Tibial artery (tissue), 4 donors: Measurements from ENCODE around the gene PITX2.

Experiments
- DNase-seq, 2 donors: peaks; one replicate each; pipeline ENCODE4 v3.0.0-alpha.2; 2019
- H3K27ac ChIP-seq, 2 donors: fragments of 200-600 bp; sonication (generic) in 1 of 2; 1 replicate in 1 of 2; 2 replicates in 1 of 2; pipeline ENCODE4 v1.5.1; 2018 to 2019; ENCODE audit warnings: mild to moderate bottlenecking in 1 of 2
- H3K27me3 ChIP-seq, 2 donors: fragments of 200-600 bp; sonication (generic) in 1 of 2; one replicate each; pipeline versions ENCODE4 v1.5.1 to v1.6.0; 2016 to 2019
- H3K36me3 ChIP-seq, 3 donors: fragments of 200-600 bp; sonication (generic) in 2 of 3; one replicate each; pipeline ENCODE4 v1.5.1; 2016 to 2019; ENCODE audit warnings: mild to moderate bottlenecking in 2 of 3
- H3K4me1 ChIP-seq, 4 donors: fragments of 200-600 bp; sonication (generic) in 2 of 4; 1 replicate in 3 of 4; 2 replicates in 1 of 4; pipeline ENCODE4 v1.5.1; 2016 to 2019
- H3K4me3 ChIP-seq, 2 donors: fragments of 200-600 bp; sonication (generic) in 1 of 2; 1 replicate in 1 of 2; 2 replicates in 1 of 2; pipeline ENCODE4 v1.5.1; 2018 to 2019; ENCODE audit warnings: mild to moderate bottlenecking in 2 of 2
- H3K9me3 ChIP-seq, 3 donors: fragments of 200-600 bp; sonication (generic) in 1 of 3; one replicate each; pipeline ENCODE4 v1.5.1; 2016 to 2019
- intact Hi-C: fragments of 100-400 bp; cut with DNase I; formaldehyde crosslinking; loops from one replicate; pipeline ENCODE4 v1.15.0; 2023; ENCODE audit warnings: low total_unique reads
- TF ChIP-seq, protein P1 (sequence below), 2 experiments: fragments of 200-600 bp in 1 of 2; fragments of 450-650 bp in 1 of 2; IDR thresholded peaks; one replicate each; pipeline ENCODE4 v1.5.1; 2017 to 2019; ENCODE audit warnings: antibody characterized with exemption in 2 of 2, mild to moderate bottlenecking in 1 of 2, moderate library complexity in 1 of 2

Gene PITX2

DNA sequence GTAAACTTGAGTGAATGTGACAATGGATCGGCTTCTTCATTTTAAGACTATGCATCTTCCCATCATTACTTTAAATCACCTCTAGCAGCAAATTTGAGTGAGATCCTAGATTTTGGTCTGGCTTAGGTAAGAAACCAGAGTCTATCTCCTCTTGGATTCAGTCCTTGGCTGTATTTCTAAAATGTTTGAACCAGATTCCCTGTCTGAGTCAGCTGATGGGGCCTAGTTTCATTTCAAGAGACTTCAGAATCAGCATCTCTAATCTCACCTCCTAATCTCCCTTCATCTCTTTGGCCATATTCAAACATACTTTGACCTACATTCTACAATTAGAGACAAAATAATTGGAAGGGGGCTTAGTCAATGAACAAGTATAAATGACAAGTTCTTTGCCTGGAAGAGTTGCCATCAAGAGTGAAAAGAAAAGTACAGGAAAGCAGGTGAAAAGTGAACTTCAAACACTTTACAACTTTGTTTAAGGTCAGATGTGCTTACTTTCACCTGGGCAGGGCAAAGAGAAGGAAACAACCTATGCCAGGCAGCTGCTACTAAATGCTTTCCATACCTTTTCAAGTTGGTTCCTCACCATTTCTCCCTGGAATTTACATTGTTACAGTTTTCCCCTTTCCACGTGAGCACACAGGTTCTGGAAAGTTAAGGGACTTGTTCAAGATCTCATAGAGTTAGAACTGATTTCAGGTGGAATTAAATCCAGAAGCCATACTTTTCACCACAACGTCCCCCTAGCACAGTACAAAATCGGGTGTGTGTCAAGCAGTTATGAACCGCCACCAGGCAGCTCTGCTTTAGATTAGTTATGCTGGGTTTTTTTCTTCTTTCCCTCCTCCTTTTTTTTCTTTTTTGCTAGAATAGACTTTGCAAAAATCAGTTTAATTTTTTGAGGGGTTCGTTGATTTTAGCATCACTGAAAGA, 30.7 kb upstream of the PITX2 start:
- no peak overlapping the region for H3K4me3 ChIP-seq
- H3K27me3 ChIP-seq = peaks cover 0 to 5% of the 10 kb centered on the region in 2 donors
- H3K9me3 ChIP-seq = no peaks in the 10 kb centered on the region
- H3K4me1 ChIP-seq = no peaks in the 10 kb centered on the region
- H3K27ac ChIP-seq = no peak overlapping the region
- no peaks in the 10 kb centered on the region for H3K36me3 ChIP-seq
- DNase-seq = no peak
- intact Hi-C loops = no loop called here
- TF ChIP-seq, protein P1, sequence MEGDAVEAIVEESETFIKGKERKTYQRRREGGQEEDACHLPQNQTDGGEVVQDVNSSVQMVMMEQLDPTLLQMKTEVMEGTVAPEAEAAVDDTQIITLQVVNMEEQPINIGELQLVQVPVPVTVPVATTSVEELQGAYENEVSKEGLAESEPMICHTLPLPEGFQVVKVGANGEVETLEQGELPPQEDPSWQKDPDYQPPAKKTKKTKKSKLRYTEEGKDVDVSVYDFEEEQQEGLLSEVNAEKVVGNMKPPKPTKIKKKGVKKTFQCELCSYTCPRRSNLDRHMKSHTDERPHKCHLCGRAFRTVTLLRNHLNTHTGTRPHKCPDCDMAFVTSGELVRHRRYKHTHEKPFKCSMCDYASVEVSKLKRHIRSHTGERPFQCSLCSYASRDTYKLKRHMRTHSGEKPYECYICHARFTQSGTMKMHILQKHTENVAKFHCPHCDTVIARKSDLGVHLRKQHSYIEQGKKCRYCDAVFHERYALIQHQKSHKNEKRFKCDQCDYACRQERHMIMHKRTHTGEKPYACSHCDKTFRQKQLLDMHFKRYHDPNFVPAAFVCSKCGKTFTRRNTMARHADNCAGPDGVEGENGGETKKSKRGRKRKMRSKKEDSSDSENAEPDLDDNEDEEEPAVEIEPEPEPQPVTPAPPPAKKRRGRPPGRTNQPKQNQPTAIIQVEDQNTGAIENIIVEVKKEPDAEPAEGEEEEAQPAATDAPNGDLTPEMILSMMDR (IDR thresholded peaks at IDR 0.05) = no peak

DNA sequence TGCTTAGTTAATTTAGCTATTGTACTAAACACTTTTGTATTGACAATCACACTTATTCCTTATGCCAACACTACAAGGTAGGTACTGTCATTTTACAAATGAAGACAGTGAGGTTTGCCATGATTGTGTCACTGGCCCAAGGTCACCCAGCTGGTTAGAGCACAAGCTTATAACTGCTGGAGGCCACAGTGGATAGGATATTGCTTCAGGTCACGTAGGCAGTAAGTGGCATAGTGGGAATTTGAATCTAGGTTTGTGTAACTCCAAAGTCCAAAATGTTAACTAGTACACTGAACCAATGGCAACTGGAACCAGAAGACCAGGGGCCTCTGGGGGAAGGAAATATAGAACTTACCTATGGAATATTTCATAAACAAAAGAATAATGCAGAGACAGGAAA, 21.1 kb upstream of the PITX2 start:
- DNase-seq = no peak
- peaks cover 0 to 46% of the 10 kb centered on the region in 2 donors for H3K27me3 ChIP-seq
- no peaks in the 10 kb centered on the region for H3K36me3 ChIP-seq
- H3K4me1 ChIP-seq = no peaks in the 10 kb centered on the region
- no peaks in the 10 kb centered on the region for H3K9me3 ChIP-seq
- no peak overlapping the region for H3K4me3 ChIP-seq
- intact Hi-C loops = no loop called here
- no peak overlapping the region for H3K27ac ChIP-seq
- TF ChIP-seq, protein P1 (IDR thresholded peaks at IDR 0.05) = no peak

DNA sequence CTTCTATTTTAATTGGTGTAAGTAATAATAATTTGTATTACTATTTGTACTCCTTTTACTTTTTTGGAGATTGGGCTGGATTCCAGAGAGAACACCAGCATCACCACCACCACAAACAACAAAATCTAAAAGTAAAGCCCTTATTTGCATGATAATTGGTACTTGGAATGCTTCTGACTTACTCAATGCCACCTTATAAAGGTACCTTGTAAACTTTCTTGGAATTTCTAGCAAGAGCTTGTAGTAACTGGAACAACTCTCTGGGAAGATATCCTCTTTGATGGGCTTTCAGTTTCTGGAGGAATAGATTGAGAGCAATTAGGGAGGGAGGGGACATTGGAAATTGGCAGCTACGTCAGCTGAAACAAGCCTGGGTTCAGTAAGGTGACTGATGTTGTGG, 20.2 kb upstream of the PITX2 start:
- DNase-seq = no peak
- Histone ChIP-seq H3K4me1 (no peaks in the 10 kb centered on the region), H3K9me3 (no peaks in the 10 kb centered on the region), H3K4me3 (no peak overlapping the region), H3K27ac (no peak overlapping the region), H3K27me3 (peaks cover 0 to 54% of the 10 kb centered on the region in 2 donors), H3K36me3 (no peaks in the 10 kb centered on the region)
- TF ChIP-seq, protein P1 (IDR thresholded peaks at IDR 0.05) = no peak
- intact Hi-C loops = no loop called here

DNA sequence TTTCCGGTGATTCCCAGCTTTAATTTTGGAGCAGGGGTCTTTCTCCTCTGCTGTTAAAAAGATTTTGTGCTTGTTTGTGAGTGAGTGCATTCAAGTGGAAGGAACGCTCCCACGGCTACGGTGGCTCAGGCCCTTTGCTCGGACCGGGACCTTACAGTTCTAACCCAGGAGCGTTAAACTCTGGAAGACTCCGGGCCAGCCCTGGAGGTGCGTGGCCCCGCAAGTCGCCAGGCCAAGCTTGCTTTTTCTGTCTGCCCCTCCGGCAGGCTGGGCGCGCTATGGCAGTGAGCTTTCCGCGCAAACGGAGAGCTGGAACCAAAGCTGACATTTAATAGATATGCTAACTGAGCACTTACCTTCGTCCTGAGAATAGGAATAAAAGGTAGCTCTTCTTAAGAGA, 18.3 kb upstream of the PITX2 start:
- Histone ChIP-seq H3K9me3 (no peaks in the 10 kb centered on the region), H3K27ac (no peak overlapping the region), H3K27me3 (peaks cover 0 to 72% of the 10 kb centered on the region in 2 donors), H3K4me1 (peaks cover 0 to 16% (median 13%) of the 10 kb centered on the region in 4 donors), H3K36me3 (no peaks in the 10 kb centered on the region), H3K4me3 (no peak overlapping the region)
- TF ChIP-seq, protein P1 (IDR thresholded peaks at IDR 0.05) = no peak
- intact Hi-C loops = no loop called here
- no peak for DNase-seq

DNA sequence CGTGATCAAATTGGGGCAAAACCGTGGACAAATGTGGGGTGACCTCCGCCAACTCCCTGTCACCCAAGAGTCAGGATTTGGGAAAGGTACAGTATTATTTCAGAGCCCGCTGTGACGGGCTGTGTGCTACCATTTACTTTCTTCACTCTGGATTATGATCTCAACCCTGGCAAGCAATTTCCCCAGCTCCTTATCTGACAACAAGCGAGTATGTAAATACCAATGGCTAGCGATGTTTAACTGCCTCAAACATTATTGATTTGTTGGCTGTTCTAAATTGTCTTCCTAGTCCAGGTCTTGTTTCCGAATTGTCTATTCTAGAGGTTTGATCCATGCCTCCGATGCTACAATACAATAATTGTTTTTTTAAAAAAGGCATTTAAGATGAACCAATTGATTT, 17.7 kb upstream of the PITX2 start:
- Histone ChIP-seq H3K4me3 (no peak overlapping the region), H3K9me3 (no peaks in the 10 kb centered on the region), H3K27ac (no peak overlapping the region), H3K36me3 (no peaks in the 10 kb centered on the region), H3K27me3 (peaks cover 0 to 79% of the 10 kb centered on the region in 2 donors), H3K4me1 (peaks cover 0 to 17% (median 13%) of the 10 kb centered on the region in 4 donors)
- TF ChIP-seq, protein P1 (IDR thresholded peaks at IDR 0.05) = no peak
- intact Hi-C loops = no loop called here
- no peak for DNase-seq
